ENCODE results near the gene FOXK2.

- TF ChIP-seq ZNF274 (IDR thresholded peaks at IDR 0.05; ENCODE audit: low read depth, low read length), result no peak
- TF ChIP-seq SUZ12 (IDR thresholded peaks at IDR 0.05; ENCODE audit: extremely low read depth, insufficient read depth, insufficient read length), result no peak
Observed at GRCh38 chr17:82474223-82475010, 45.1 kb upstream of the FOXK2 start.
